GM19455 (cell line): Measurements from ENCODE around the gene FAM89A.
A peak's percentile ranks its signal among the peaks of the same experiment; 100 is the strongest.
"Not testable (repeated sequence)": the region's sequence is repeated elsewhere in the genome, so short reads cannot be mapped to it uniquely, and the experiment has no call there.

Experiments used
- ATAC-seq: cut with Tn5 transposase; IDR thresholded peaks from one replicate; pipeline ENCODE4 v1.9.1; 2021; ENCODE audit not compliant: unreplicated experiment

FAM89A gene

DNA sequence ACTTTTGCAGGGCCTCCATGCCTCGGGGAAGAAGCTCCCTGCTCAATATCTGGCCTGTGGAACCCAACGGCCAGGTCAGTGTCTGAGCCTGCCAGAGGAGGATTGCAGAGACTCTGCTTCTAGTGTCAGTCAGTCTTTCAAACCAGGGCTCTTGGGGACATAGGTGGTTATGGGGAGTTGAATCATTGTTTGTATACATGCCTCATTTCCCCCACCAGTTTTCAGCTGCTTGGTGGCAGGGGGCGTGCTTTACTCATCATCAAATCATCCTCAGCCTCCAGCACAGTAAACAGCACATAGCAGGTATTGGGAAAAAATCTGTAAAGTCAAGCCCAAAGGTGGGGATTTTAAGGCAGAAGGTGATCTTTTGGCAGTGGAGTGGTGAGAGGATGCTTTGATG is 17.4 kb upstream of the FAM89A start:
- ATAC-seq: no peak

DNA sequence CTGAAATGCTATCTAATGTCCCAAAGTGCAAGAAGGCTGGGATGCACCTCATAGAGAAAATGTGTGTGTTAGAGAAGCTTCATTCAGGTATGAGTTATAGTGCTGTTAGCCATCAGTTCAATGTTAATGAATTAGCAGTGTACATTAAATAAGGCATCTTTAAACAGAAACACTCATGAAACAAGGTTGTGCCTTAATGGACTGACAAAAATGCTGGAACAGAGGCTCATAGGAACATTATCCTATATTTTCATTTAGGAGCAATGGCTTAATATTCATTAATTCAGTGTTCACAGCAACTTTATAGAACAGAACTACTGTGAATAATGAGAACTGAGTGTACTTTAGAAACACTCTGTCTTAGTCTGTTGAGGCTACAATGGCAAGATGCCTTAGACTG is 15.2 kb upstream of the FAM89A start:
- ATAC-seq: no peak

DNA sequence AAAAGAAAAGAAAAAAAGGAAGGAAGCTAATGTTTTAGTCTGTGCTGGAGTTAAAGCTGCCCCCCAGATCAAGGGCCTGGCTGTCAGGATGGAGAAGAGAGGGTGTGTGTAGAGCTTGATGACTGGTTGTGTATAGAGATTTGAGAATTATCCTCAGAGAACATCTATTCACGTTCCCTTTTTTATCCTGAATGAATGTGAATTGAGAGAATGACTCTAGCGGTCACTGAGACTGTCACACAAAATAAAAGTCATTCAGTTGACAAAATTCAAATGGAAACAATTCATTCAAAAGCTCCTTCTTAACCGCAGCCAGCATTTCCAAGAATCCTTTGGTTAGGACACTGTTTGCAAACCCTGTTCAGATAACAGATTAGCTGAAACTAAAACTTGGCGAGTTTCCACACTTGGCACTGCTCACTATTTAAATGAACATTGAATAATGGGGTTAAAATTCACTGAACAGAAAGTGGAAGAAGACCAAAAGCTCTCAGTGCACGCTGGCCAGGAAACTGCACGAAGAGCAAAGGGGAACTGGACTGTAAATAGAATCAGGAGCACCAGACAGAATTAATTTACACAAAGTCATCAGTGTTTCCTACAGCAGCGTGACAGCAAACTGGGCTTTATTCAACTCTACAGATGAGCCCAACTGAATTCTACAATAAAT is 13.6 kb upstream of the FAM89A start:
- peak; percentile 71 for ATAC-seq

DNA sequence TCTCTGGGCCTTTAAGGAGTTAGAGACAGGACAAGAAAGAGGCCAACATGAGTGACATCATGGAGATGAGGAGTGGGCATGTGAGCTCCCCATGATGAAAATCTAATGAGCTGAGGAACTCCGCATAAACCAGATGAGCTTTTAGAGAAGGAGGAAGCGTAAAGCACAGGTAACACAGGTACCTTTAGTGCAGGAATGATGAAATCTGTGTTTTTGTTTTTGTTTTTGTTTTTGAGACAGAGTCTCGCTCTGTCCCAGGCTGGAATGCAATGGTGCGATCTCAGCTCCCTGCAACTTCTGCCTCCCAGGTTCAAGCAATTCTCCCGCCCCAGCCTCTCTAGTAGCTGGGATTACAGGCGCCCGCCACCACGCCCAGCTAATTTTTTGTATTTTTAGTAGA is 12.7 kb upstream of the FAM89A start:
- no peak for ATAC-seq

DNA sequence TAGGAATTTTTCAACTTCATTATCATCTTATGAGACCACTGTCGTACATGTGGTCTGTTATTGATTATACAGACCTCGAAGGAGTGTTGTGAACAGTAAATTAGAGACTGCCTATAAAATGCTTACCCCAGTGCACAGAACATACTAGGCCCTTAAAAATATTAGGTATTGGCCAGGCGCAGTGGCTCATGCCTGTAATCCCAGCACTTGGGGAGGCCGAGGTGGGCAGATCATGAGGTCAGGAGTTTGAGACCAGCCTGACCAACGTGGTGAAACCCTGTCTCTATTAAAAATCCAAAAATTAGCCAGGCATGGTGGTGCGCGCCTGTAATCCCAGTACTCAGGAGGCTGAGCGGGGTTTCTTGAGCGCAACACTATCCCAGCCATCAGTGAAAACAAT is 10.9 kb upstream of the FAM89A start:
- ATAC-seq: not testable (repeated sequence)

DNA sequence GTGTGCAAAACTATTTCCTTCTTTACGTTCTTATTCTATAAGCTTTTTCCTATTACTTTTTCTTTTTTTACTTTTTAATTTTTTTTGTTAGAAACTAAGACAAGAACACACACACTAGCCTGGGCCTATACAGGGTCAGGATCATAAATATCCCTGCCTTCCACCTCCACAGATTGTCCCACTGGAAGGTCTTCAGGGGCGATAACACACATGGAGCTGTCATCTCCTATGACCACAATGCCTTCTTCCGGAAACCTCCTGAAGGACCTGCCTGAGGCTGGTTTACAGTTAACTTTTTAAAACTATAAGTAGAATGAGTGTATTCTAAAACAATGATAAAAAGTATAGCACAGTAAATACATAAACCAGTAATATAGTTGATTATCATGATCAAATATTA is 10.3 kb upstream of the FAM89A start:
- no peak for ATAC-seq

DNA sequence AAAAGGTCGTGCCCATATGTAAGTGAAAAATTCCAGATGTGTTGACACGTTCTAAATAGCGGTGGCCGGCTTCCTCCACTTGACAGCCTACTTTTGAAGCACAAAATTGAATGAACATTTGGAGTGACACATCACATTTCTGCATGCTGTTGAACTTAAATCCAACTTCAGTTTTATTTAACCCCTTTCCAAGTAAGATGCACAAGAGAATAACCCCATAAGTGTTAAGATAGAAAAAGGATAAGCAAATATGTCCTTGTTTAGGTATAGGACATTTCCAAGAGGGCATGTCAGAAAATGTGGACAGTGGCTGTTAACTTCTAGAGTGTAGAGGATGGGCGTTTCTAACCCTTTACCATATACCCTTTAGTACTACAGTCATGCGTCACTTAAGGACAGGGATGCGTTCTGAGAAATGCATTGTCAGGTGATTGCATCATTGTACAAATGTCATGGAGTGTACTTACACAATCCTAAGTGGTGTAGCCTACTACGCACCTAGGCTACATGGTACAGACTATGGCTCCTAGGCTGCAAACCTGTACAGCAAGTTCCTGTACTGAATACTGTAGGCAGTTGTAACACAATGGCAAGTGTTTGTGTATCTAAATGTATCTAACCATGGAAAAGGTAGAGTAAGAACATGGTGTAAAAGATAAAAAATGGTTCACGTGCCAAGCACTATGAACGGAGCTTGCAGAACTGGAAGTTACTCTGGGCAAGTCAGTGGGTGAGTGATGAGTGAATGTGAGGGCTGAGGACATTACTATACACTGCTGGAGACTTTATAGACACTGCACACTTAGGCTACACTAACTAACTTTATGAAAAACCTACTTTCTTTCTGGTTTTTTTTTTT is 9.3 kb upstream of the FAM89A start:
- ATAC-seq: no peak

DNA sequence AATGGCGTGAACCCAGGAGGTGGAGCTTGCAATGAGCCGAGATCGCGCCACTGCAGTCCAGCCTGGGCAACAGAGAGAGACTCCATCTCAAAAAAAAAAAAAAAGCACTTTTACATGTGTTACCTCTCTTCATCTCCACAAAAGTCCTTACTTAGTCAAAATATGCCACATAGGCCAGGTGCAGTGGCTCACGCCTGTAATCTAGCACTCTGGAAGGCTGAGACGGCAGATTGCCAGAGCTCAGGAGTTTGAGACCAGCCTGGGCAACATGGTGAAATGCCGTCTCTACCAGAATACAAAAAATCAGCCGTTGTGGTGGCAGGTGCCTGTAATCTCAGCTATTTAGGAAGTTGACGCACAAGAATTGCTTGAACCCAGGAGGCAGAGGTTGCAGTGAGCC is 8.4 kb upstream of the FAM89A start:
- not testable (repeated sequence) for ATAC-seq

DNA sequence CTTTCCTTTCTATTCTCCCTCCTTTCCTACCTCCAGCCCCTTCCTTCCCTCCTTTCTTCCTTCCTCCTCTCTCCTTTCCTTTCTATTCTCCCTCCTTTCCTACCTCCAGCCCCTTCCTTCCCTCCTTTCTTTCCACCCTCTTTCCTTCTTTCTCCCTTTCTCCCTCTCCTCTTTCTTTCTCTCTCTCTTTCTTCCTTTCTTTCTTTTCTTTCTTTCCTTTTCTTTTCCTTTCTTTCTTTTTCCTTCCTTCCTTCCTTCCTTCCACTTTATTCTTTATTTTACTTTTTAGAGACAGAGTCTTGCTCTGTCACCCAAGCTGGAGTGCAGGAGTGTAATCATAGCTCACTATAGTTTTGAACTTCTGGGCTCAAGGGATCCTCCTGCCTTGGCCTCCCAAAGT is 7.5 kb upstream of the FAM89A start:
- not testable (repeated sequence) for ATAC-seq

DNA sequence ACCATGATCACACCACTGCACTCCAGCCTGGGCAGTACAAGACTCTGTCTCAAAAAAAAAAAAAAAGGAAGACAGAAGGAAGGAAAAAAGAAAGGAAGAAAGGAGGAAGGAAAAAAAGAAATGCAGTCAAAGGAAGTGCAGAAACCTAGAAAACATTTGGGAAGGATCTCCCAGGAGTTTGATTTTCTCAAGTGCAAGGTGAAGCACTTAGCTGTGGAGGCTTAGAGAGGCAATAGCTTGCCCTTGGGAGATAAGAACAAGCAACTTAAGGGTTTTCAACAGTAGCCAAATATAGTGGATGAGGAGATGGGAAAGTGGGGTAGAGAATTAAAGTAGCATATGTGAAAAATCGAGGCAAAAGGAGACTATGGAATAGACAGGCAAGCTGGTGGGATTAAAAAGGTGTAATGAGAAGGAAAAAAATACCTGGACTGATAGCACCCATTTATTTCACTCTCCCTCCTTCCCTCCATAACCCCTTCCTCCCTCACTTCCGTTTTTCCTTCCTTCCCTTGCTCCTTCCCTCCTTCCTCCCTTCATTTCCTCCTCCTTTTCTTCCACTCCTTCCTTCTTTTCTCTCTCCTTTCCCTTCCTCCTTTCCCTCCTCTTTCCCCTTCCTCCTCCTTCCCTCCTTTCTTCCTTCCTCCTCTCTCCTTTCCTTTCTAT is 6.8 kb upstream of the FAM89A start:
- ATAC-seq: no peak

DNA sequence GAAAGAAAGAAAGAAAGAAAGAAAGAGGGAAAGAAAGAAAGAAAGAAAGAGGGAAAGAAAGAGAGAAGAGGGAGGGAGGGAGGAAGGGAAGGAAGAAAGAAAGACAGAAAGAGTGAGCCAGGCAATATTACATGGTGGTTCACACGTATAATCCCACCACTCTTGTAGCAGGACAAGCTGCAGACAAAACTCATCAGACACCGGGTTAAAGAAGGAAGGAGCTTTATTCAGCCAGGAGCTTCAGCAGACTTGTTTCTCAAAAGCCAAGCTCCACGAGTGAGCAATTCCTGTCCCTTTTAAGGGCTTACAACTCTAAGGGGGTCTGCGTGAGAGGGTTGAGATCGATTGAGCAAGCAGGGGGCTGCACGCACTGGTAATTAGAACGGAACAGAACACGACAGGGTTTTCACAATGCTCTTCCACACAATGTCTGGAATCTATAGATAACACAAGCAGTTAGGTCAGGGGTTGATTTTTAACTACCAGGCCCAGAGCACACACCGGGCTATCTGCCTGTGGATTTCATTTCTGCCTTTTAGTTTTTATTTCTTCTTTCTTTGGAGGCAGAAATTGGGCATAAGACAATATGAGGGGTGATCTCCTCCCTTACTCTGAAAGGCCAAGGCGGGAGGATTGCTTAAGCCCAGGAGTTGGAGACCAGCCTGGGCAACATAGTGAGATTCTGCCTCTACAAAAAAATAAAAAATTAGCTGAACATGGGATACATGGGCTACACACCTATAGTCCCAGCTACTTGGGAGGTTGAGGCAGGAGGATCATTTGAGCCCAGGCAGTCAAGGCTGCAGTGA is 6.1 kb upstream of the FAM89A start:
- ATAC-seq: not testable (repeated sequence)

DNA sequence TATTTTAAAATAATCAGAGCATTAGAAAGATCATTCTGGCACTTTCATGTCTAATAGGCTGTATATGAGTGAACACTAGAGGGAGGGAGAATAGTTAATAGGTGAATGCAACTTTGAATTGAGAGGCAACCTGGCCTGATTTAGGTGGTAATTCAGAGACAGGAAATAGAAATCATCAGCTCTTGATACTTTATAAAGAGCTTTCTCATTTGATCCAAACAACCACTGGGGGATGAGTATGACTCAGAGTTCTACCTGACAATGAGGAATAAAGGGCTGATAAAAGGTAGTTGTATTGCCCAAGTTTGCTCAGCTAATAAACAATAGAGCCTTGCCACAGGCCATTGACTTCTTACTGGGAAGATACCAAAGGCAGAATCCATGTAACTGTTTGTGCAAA is 5.2 kb upstream of the FAM89A start:
- ATAC-seq: no peak

DNA sequence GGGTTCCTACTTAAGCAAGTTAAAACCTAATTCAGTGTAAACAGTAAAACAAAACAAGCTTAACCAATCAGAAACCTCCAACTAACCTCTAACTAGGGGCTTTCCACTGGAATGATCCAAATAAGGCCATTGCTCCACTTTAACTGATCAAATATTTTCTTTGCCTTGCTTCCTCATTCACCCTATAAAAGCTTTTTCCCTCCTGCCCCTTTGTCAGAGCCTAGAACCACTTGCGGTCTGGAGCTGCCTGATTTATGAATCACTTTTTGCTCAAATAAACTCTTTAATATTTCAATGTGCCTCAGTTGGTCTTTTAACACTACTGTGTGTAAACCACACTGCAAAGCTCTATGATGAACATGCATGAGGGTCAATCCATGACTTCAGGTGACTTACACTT is 4.5 kb upstream of the FAM89A start:
- ATAC-seq: no peak

DNA sequence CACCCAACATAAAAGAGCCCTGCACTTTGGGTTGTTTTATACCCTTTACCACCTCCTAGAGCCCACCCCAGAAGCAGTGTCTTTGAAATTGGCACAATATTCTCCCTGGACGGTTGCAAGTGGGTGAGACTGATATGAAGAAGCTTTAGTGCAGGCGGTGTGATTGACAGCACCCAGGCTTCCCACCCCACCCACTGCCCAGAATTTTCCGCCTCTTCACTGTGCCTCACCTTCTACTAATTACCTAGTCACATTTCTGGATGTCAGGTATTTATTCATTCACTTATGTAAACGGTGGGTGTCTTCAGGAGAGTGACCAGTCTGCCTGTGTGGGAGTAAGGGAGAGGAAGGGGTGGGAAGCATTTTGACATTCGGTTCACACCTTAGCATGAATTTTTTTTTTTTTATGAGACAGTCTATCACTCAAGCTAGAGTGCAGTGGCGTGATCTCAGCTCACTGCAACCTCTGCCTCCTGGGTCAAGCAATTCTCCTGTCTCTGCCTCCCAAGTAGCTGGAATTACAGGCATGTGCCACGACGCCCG is 1.7 kb upstream of the FAM89A start:
- no peak for ATAC-seq

DNA sequence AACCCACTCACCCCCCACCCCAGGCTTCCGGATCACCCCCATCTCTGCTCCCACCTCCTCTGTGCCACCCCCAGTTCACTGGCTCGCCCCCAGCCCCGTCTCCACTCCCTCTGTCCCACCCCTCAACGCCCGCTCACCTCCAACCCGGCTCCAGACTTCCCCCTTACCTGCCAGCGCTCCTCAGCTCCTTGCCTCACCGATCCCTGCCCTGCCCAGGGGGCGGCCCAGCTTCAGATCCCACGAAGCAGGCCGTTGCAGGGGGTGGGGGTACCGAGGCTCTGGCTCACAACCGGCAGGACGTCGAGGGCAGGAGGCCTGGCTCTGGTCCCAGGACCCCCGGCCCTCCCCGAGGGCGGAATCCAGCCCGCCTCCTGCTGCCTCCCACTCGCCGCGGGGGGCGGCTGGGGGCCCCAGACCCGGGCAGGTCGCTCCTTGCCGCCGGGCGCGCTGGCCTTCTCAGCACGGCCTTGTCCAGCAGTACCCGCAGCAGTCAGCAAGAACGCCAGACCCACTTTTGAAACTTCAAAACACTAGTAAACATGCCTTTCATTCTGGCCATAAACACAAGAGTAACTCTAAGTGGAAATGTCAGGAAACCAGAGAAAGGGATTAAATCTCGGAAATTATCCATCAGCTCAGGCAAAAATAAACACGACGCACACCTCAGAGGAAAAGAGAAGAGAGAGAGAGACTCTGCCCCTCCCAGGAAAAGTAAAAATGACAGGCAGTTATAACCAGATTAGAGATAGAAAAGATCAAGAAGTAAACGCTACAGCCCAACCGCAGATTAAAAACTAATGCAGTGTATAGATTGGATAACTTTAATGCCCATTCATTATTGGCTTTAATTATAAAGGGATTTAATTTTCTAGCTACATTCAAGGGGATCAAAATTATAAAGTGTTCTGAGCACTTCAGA is 1.0 kb upstream of the FAM89A start:
- ATAC-seq: no peak

DNA sequence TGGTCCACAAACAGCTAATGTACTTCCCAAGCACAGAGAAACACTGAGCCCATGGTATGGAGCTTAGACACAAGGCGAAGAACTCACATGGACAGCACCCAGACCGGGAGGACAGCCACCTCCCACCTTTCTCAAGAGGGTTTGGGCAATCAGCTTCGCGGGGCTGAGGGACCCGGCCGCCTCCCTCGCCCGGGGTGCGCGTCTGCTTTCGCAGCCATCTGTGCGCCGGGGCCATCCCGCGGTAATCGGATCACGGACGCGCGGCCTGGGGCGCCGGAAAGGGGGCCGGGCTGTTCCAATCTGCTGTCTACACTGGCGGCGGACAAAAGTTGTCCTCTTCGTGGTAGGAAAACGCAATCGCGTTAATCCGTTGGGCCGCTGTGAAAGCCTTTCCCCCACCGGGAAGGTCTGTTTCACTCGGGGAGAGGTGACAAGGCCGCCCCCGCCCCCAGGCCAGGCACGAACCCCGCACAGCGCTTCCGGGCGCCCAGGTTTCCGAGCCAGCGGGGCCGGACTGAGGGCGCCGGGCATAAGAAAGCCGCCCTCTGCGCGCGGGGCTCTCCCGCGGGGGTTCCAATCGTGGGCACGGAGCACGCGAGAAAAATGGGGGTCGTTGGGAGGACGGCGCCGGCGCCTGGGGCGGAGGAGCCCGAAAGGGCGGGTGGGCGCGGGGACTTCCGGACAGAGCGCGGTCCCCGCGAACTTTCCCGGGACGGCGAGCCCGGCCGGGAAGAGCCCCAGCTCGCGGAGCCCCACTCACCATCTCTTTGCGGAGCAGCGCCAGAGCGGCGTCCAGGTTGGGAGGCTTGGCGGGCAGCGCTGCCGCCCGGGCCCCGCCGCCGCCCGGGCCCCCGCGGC is 664 bp downstream of the FAM89A start:
- ATAC-seq: peak; percentile 37

DNA sequence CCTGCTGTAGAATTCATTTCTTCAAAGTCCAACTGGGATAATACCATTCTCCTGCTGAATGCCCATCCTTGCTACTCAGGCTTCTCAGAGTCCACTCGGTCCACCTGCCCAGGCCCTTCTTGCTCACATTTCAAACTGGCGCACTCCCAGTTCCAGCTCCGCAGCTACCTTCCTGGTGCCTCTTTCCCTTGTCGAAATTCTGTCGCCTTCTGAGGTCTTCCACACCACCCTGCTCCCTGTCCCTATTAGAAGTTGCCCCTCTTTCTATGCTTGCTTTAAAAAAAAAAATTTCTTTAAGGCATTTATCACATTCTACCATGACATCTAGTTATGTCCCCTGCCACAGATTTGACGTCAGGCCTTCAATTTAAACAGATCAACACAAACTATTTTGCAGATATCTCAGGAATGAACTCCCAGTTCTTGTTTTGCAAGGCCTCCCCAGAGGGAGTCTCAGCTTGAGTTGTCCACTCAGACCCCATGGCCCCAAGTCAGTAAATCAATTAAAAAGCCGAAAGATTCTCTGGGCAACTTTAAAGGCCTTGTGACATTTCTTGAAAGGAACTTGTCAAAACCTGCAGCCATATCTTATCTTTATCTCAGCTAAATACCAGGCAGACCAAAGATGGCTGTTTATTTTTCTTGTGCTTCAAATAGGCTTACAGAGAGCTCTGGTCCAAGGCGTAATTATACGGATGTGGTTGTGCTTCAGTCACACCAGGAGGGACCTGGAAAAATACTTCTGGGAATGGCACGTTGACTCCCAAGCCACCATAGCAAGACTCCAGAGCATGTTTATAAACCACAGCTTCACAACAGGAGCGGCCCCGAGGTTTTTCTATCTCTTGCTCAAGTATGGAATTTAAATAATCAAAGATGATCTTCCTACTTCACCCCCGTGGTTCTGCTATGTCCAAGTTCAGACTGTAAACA is 2.2 kb downstream of the FAM89A start:
- ATAC-seq: no peak

DNA sequence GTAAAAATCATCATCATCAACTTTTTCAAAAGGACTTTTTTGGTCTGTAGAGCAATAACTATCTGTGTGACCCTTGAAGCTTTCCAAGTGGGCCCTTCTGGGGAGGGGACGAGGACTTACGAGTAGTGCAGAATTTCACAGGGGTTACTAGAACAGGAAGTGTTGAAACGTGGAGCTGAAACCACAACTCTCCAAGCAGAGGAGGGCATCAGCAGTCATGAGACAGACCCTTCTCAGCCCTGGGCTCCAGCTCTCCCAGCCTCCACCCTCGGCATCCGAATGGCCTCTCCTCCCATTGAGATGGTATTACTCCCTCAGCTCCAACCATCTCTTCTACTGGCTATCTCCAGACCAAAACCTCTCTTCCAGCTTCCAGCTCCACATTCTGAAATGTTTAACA is 3.6 kb downstream of the FAM89A start:
- ATAC-seq: no peak
